ENCODE results near the gene SESN3.
A peak's percentile ranks its signal among the peaks of the same experiment; 100 is the strongest.
"Not testable (repeated sequence)": the region's sequence is repeated elsewhere in the genome, so short reads cannot be mapped to it uniquely, and the experiment has no call there.

Gene SESN3

GRCh38 chr11:95219599-95219998, 11.4 kb downstream of the SESN3 start:
- DNase-seq (ENCODE audit: low read depth, low spot score), result no peak

GRCh38 chr11:95218149-95218548, 12.9 kb downstream of the SESN3 start:
- no peak for DNase-seq (ENCODE audit: low read depth, low spot score)

- DNase-seq (ENCODE audit: low read depth, low spot score), result no peak
Measured at GRCh38 chr11:95212609-95213008, 18.4 kb downstream of the SESN3 start.

- DNase-seq (ENCODE audit: low read depth, low spot score), result not testable (repeated sequence)
Measured at GRCh38 chr11:95209535-95209934, 21.5 kb downstream of the SESN3 start.

GRCh38 chr11:95200781-95201457, 30.1 kb downstream of the SESN3 start:
- no peak for DNase-seq (ENCODE audit: low read depth, low spot score)

GRCh38 chr11:95195831-95196230, 35.2 kb downstream of the SESN3 start:
- no peak for DNase-seq (ENCODE audit: low read depth, low spot score)

- no peak for DNase-seq (ENCODE audit: low read depth, low spot score)
Measured at GRCh38 chr11:95193541-95193940, 37.5 kb downstream of the SESN3 start.

GRCh38 chr11:95192717-95193116, 38.3 kb downstream of the SESN3 start:
- DNase-seq (ENCODE audit: low read depth, low spot score), result no peak

- no peak for DNase-seq (ENCODE audit: low read depth, low spot score)
Measured at GRCh38 chr11:95187723-95188122, 43.3 kb downstream of the SESN3 start.

- no peak for DNase-seq (ENCODE audit: low read depth, low spot score)
Measured at GRCh38 chr11:95182397-95182796, 48.6 kb downstream of the SESN3 start.

GRCh38 chr11:95175818-95176380, 55.1 kb downstream of the SESN3 start:
- no peak for DNase-seq (ENCODE audit: low read depth, low spot score)

GRCh38 chr11:95170294-95170693, 60.7 kb downstream of the SESN3 start:
- no peak for DNase-seq (ENCODE audit: low read depth, low spot score)

GRCh38 chr11:95166781-95167180, 64.2 kb downstream of the SESN3 start:
- no peak for DNase-seq (ENCODE audit: low read depth, low spot score)

- no peak for DNase-seq (ENCODE audit: low read depth, low spot score)
Measured at GRCh38 chr11:95165638-95166037, 65.4 kb downstream of the SESN3 start.

- no peak for DNase-seq (ENCODE audit: low read depth, low spot score)
Measured at GRCh38 chr11:95163106-95163505, 67.9 kb downstream of the SESN3 start.

- DNase-seq (ENCODE audit: low read depth, low spot score), result no peak
Measured at GRCh38 chr11:95161248-95161647, 69.8 kb downstream of the SESN3 start.

- DNase-seq (ENCODE audit: low read depth, low spot score), result no peak
Measured at GRCh38 chr11:95157824-95158223, 73.2 kb downstream of the SESN3 start.

- no peak for DNase-seq (ENCODE audit: low read depth, low spot score)
Measured at GRCh38 chr11:95156916-95157541, 74.0 kb downstream of the SESN3 start.

- DNase-seq (ENCODE audit: low read depth, low spot score), result no peak
Measured at GRCh38 chr11:95156133-95156721, 74.8 kb downstream of the SESN3 start.

GRCh38 chr11:95155385-95155784, 75.6 kb downstream of the SESN3 start:
- DNase-seq (ENCODE audit: low read depth, low spot score), result no peak

GRCh38 chr11:95154514-95154913, 76.5 kb downstream of the SESN3 start:
- peak; percentile 30 for DNase-seq (ENCODE audit: low read depth, low spot score)

- DNase-seq (ENCODE audit: low read depth, low spot score), result no peak
Measured at GRCh38 chr11:95153857-95154246, 77.2 kb downstream of the SESN3 start.

Measured in iPS DF 19.7 (cell line).